NCI-H146 treated with DMSO at 0.1 percent for 48 hours (cell line): ENCODE measurements around the gene SYNRG.

Source experiments
- DNase-seq: peaks from one replicate; lab custom pipeline; 2025; ENCODE audit not compliant: unreplicated experiment; lab: John Stamatoyannopoulos, UW

Gene SYNRG

GRCh38 chr17:37479025-37479424 lies 130.2 kb downstream of the SYNRG start:
- DNase-seq = no peak

GRCh38 chr17:37478187-37478586 lies 131.0 kb downstream of the SYNRG start:
- no peak for DNase-seq

- DNase-seq = no peak
Observed at GRCh38 chr17:37476431-37477120, 132.6 kb downstream of the SYNRG start.

GRCh38 chr17:37475731-37476420 lies 133.3 kb downstream of the SYNRG start:
- DNase-seq = no peak

GRCh38 chr17:37470181-37470580 lies 139.0 kb downstream of the SYNRG start:
- DNase-seq = no peak

- DNase-seq = no peak
Observed at GRCh38 chr17:37466471-37466870, 142.7 kb downstream of the SYNRG start.

GRCh38 chr17:37465069-37465616 lies 144.1 kb downstream of the SYNRG start:
- DNase-seq = no peak
